Neural cell (in vitro differentiated cells): ENCODE results near the gene TLCD2. TPM values are rescaled to one million over a fixed set of nuclear protein-coding genes. Genes with fewer than 3 reads are reported as not detected.

Experiments used
- H2AFZ ChIP-seq: fragments of 200-600, 300-800 bp; sonication (generic), shearing (Covaris generic); 2 replicates; pipeline ENCODE4 v1.6.0; 2014; ENCODE audit warnings: low read depth, mild to moderate bottlenecking, antibody characterized with exemption, low read length, moderate library complexity
- H3F3A ChIP-seq: fragments of 200-600 bp; shearing (Covaris generic); 2 replicates; pipeline ENCODE4 v1.6.1; 2016; ENCODE audit warnings: mild to moderate bottlenecking, moderate library complexity, mixed read lengths, antibody characterized with exemption, low read length; ENCODE audit not compliant: insufficient read depth, poor library complexity, severe bottlenecking
- H3K27ac ChIP-seq: fragments of 200-600, 300-800 bp; sonication (generic), shearing (Covaris generic); 2 replicates; pipeline ENCODE4 v1.5.1; 2014; ENCODE audit warnings: mild to moderate bottlenecking, low read length, moderate library complexity
- H3K27me3 ChIP-seq: fragments of 300-800, 200-600 bp; sonication (generic), shearing (Covaris generic); 2 replicates; pipeline ENCODE4 v1.6.0; 2014; ENCODE audit warnings: mild to moderate bottlenecking, low read depth, low read length, moderate library complexity; ENCODE audit not compliant: insufficient read depth
- H3K36me3 ChIP-seq: fragments of 300-800, 200-600 bp; sonication (generic), shearing (Covaris generic); 2 replicates; pipeline ENCODE4 v1.5.1; 2014; ENCODE audit warnings: mild to moderate bottlenecking, antibody characterized with exemption, low read length, moderate library complexity; ENCODE audit not compliant: insufficient read depth
- H3K4me2 ChIP-seq: fragments of 300-800, 200-600 bp; sonication (generic), shearing (Covaris generic); 2 replicates; pipeline ENCODE4 v1.6.0; 2014; ENCODE audit warnings: mild to moderate bottlenecking, low read length
- H3K4me3 ChIP-seq: fragments of 300-800, 200-600 bp; sonication (generic), shearing (Covaris generic); 2 replicates; pipeline ENCODE4 v1.5.1; 2014; ENCODE audit warnings: mild to moderate bottlenecking, low read length, moderate library complexity
- H3K79me2 ChIP-seq: fragments of 200-600 bp; shearing (Covaris generic); replicated peaks from 2 replicates; pipeline ENCODE4 v1.6.0; 2014; ENCODE audit warnings: mild to moderate bottlenecking, low read length, moderate library complexity; ENCODE audit not compliant: insufficient read depth
- H3K9ac ChIP-seq: fragments of 300-800, 200-600 bp; sonication (generic), shearing (Covaris generic); 2 replicates; pipeline ENCODE4 v1.6.1; 2016; ENCODE audit warnings: mild to moderate bottlenecking, low read length, mixed read lengths
- H3K9me2 ChIP-seq: fragments of 200-600 bp; shearing (Covaris generic); 2 replicates; pipeline ENCODE4 v1.6.1; 2016; ENCODE audit warnings: mild to moderate bottlenecking, low read length, mixed read lengths; ENCODE audit not compliant: insufficient read depth
- H3K9me3 ChIP-seq: fragments of 200-600, 300-800 bp; sonication (generic), shearing (Covaris generic); 2 replicates; pipeline ENCODE4 v1.6.1; 2016; ENCODE audit warnings: mild to moderate bottlenecking, mixed run types, low read length, moderate library complexity, mixed read lengths
- H4K20me1 ChIP-seq: fragments of 200-600 bp; shearing (Covaris generic); 2 replicates; pipeline ENCODE4 v1.6.1; 2016; ENCODE audit warnings: mild to moderate bottlenecking, mixed run types; ENCODE audit not compliant: insufficient read depth
- CTCF ChIP-seq: fragments of 450-650 bp; IDR thresholded peaks from 2 replicates; pipeline ENCODE4 v1.5.1; 2014; ENCODE audit warnings: antibody characterized with exemption, mild to moderate bottlenecking, moderate library complexity; ENCODE audit not compliant: poor library complexity, severe bottlenecking
- EP300 ChIP-seq: fragments of 450-650 bp; conservative IDR thresholded peaks from 2 replicates; pipeline ENCODE4 v1.6.1; 2014; ENCODE audit warnings: antibody characterized with exemption, mild to moderate bottlenecking, moderate library complexity; ENCODE audit not compliant: poor library complexity, severe bottlenecking
- EZH2 ChIP-seq: fragments of 200-600, 300-800 bp; shearing (Covaris generic), sonication (generic); IDR thresholded peaks from 2 replicates; pipeline ENCODE4 v1.6.1; 2014; ENCODE audit warnings: antibody characterized with exemption, low read length, borderline replicate concordance, mild to moderate bottlenecking; ENCODE audit not compliant: insufficient read depth, poor library complexity, severe bottlenecking
- MXI1 ChIP-seq: fragments of 450-650 bp; conservative IDR thresholded peaks from 2 replicates; pipeline ENCODE4 v1.6.1; 2014; ENCODE audit warnings: antibody characterized with exemption, mild to moderate bottlenecking; ENCODE audit not compliant: poor library complexity, severe bottlenecking
- POLR2AphosphoS5 ChIP-seq: IDR thresholded peaks from 2 replicates; pipeline ENCODE4 v1.6.1; 2012
- RAD21 ChIP-seq: fragments of 450-650 bp; conservative IDR thresholded peaks from 2 replicates; pipeline ENCODE4 v1.6.1; 2014; ENCODE audit warnings: antibody characterized with exemption, mild to moderate bottlenecking, moderate library complexity
- REST ChIP-seq: IDR thresholded peaks from 2 replicates; pipeline ENCODE4 v1.6.1; 2012; ENCODE audit warnings: borderline replicate concordance
- SMC3 ChIP-seq: fragments of 450-650 bp; conservative IDR thresholded peaks from 2 replicates; pipeline ENCODE4 v1.6.1; 2014; ENCODE audit warnings: antibody characterized with exemption, mild to moderate bottlenecking, moderate library complexity; ENCODE audit not compliant: poor library complexity
- TAF1 ChIP-seq: IDR thresholded peaks from 2 replicates; pipeline ENCODE4 v1.6.1; 2012; ENCODE audit warnings: low read depth
- polyA plus RNA-seq: library from polyadenylated mRNA; depleted of rRNA; stranded (reverse); fragments of >200 nt; gene quantifications from 2 replicates; pipeline ENCODE4 v1.2.3, GENCODE V29; 2014

TLCD2 gene
- polyA plus RNA-seq, 1 donor from 2014 or later: 0.14 TPM

GRCh38 chr17:1753767-1754429, 43.7 kb upstream of the TLCD2 start:
- Histone ChIP-seq H3K9me3 (no peaks in the 10 kb centered on the region), H4K20me1 (no peaks in the 10 kb centered on the region), H3F3A (no peaks in the 10 kb centered on the region), H3K27ac (no peak overlapping the region), H3K79me2 (no peaks in the 10 kb centered on the region), H3K4me3 (no peak overlapping the region), H3K9me2 (no peaks in the 10 kb centered on the region), H3K27me3 (no peaks in the 10 kb centered on the region), H3K9ac (no peak overlapping the region), H3K36me3 (no peaks in the 10 kb centered on the region), H3K4me2 (no peak overlapping the region), H2AFZ (no peak overlapping the region)
- TF ChIP-seq RAD21 (no peak), EP300 (no peak), POLR2AphosphoS5 (no peak), REST (no peak), SMC3 (no peak), TAF1 (no peak), CTCF (no peak), MXI1 (no peak), EZH2 (no peak)

GRCh38 chr17:1752425-1753262, 42.5 kb upstream of the TLCD2 start:
- no peak overlapping the region for H3K9ac ChIP-seq
- H3K9me2 ChIP-seq: no peaks in the 10 kb centered on the region
- no peaks in the 10 kb centered on the region for H4K20me1 ChIP-seq
- H3K9me3 ChIP-seq: no peaks in the 10 kb centered on the region
- H3K4me3 ChIP-seq: no peak overlapping the region
- no peaks in the 10 kb centered on the region for H3K27me3 ChIP-seq
- H3K36me3 ChIP-seq: no peaks in the 10 kb centered on the region
- no peak overlapping the region for H3K27ac ChIP-seq
- TF ChIP-seq CTCF (no peak), POLR2AphosphoS5 (no peak), RAD21 (no peak), EZH2 (no peak), REST (no peak), SMC3 (no peak), MXI1 (no peak), TAF1 (no peak), EP300 (no peak)
- no peaks in the 10 kb centered on the region for H3F3A ChIP-seq
- no peaks in the 10 kb centered on the region for H3K79me2 ChIP-seq
- no peak overlapping the region for H3K4me2 ChIP-seq
- no peak overlapping the region for H2AFZ ChIP-seq
